ENCODE data around the gene PDGFA. TPM values are rescaled to one million over a fixed set of nuclear protein-coding genes. Genes with fewer than 3 reads are reported as not detected.
A peak's percentile ranks its signal among the peaks of the same experiment; 100 is the strongest.

Gene PDGFA
- total RNA-seq, 2 experiments from 2014 or later: 0.23 to 0.53 TPM

DNA sequence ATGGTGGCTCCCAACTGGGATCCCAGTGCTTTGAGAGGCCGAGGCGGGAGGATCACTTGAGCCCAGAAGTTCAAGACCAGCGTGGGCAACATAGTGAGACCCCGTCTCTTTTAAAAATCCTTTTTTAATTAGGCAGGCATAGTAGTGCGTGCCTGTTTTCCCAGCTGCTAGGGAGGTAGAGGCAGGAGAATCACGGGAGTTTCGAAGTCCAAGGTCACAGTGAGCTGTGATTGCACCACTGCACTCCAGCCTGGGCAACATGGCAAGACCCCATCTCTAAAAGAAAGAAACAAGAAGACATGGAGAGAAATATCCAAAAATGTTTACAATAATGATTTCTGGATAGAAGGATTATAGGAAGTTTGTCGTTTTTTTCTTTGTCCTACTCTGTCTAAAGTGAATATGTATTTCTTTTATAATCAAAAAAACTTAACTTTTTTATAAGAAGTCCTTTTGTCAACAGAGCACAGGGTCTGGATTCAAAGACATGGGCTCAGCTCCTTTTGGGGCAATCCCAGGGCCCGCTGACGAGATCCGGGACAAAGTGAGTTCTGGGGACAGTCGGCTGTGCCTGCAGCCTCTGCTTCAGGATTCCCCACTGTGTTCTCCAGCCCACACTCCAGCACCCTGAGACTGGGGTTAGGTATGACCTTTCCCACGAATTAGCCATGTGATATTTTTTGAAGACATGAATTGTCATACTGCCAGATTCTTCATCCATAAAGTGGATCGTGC is 45.6 kb downstream of the PDGFA start:
- POLR2A ChIA-PET: no interaction called here
- no peak overlapping the region for H3K4me3 Mint-ChIP-seq
- H3K36me3 Mint-ChIP-seq: no peaks in the 10 kb centered on the region
- no peak overlapping the region for H3K27ac Mint-ChIP-seq
- H3K4me1 Mint-ChIP-seq: no peaks in the 10 kb centered on the region
- no peaks in the 10 kb centered on the region for H3K27me3 Mint-ChIP-seq
- ATAC-seq (ENCODE audit: low read depth): no peak
- DNase-seq: no peak
- H3K9me3 Mint-ChIP-seq: no peaks in the 10 kb centered on the region

DNA sequence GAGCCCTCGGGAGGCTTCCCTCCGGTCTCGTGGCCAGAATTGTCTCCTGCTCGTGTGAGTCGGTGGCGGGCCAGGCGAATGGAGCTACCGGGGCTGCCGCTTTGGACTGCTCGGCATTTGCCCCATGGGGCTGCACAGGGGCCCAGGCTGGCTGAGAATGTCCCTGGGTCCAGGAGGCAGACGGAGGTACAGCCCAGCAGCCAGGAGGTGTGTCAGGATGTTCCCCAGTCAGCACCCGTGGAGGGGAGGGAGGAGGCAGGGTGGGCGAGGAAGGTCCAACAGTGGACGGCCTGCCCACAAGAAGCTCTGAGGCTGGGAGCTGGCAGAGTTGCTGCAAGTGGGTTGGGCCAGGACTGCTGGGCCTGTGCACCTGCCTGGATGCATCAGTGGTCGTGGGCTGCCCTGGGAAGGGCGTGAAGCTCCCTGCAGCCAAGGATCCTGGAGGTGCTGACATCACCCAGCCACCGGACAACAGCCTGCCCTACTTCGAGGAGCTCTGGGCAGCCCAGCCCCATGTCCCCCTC is 46.4 kb downstream of the PDGFA start:
- no peak overlapping the region for H3K27ac Mint-ChIP-seq
- peaks cover 2% of the 10 kb centered on the region for H3K9me3 Mint-ChIP-seq
- peaks cover 1% of the 10 kb centered on the region for H3K4me1 Mint-ChIP-seq
- no peak for ATAC-seq (ENCODE audit: low read depth)
- POLR2A ChIA-PET: no interaction called here
- peak; percentile 16 for DNase-seq
- H3K36me3 Mint-ChIP-seq: no peaks in the 10 kb centered on the region
- no peak overlapping the region for H3K4me3 Mint-ChIP-seq
- H3K27me3 Mint-ChIP-seq: no peaks in the 10 kb centered on the region

DNA sequence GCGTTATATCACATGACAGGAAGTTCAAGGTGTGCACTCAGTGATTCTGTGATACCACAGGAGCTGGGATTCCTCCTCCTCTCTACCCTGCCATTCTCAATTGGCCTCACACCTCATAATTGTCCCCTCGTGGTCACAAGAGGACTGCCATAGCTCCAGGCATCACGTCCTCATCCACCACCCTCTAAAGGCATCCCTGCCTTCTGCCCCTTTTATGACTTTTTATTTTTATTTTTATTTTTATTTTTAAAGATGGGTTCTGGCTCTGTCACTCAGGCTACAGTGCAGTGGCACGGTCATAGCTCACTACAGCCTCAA is 47.0 kb downstream of the PDGFA start:
- POLR2A ChIA-PET: no interaction called here

DNA sequence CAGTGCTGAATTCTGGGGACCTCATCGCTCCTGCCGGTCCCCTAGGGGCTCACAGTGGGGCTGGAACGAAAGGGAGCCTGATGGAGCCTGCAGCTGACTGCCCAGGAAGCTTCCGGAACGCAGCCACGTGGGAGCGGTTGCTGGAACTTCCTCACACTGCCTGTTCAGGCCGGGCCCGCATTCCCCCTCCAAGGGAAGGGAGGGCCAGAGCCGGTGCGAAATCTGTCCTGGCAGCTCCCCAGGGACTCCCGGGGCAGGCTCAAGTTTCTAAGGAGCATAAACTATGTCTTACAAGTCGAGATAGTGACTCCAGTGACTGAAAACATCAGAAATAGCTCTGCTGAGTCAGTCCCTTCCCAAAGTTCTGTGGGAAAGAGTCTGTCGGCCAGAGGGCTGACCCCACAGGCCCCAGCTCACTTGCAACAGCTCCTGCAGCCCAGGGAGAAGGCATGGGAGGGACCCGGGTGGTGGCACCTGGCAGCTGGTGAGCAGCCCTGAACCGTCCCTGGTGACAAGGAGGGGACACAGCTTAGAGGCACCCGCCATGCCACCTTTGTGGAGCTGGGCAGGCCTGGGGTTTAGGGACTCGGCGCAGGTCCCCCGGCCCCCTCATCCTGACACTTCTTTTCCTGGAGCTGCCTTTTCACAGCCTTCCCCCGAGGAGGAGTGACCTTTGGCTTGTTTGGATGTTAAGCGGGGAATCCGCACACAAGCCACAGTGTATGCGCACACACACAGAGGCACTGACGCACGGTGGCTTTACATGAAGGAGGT is 47.6 kb downstream of the PDGFA start:
- Mint-ChIP-seq H3K9me3 (peaks cover 14% of the 10 kb centered on the region), H3K36me3 (no peaks in the 10 kb centered on the region), H3K4me1 (peaks cover 5% of the 10 kb centered on the region), H3K27me3 (no peaks in the 10 kb centered on the region), H3K4me3 (no peak overlapping the region), H3K27ac (no peak overlapping the region)
- no peak for ATAC-seq (ENCODE audit: low read depth)
- POLR2A ChIA-PET: no interaction called here
- DNase-seq: peak; percentile 23

More for the DNA sequence above, 47.0 kb downstream of the PDGFA start:
- DNase-seq (no peak), ATAC-seq (ENCODE audit: low read depth) (no peak)
- peaks cover 5% of the 10 kb centered on the region for H3K4me1 Mint-ChIP-seq
- no peaks in the 10 kb centered on the region for H3K36me3 Mint-ChIP-seq
- peaks cover 8% of the 10 kb centered on the region for H3K9me3 Mint-ChIP-seq
- no peak overlapping the region for H3K27ac Mint-ChIP-seq
- H3K4me3 Mint-ChIP-seq: no peak overlapping the region
- H3K27me3 Mint-ChIP-seq: no peaks in the 10 kb centered on the region

DNA sequence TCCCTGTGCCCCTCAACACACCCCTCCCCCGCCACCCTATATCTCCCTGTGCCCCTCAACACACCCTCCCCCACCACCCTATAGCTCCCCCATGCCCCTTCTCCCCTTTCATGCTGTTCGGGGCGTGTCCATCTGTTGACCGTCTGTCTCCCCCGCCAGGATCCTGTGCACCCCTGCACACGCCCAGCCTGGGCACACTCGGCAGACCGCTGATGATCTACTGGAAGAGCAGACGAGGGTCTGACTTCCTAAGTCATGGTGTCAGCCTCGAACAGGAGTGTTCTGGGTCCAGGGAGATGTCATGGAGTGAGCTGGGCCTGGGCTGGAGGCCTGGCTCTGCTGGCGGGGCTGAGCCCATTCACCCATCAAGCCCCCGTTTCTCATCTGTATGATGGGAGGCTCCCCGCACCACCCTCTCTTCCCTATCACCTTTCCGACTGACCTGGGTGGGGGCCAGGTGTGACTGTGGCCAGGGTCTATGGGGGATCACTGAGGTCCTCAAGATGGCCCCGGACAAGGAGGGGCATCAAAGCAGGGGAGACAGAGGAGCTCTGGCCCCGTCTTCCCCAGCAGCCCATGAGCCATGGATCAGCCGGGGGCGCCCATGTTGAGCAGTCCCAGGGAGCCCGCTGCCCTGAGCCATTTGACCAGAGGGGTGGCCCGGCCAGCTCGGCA is 48.3 kb downstream of the PDGFA start:
- Mint-ChIP-seq H3K9me3 (peaks cover 14% of the 10 kb centered on the region), H3K27me3 (no peaks in the 10 kb centered on the region), H3K27ac (no peak overlapping the region), H3K4me3 (no peak overlapping the region), H3K36me3 (no peaks in the 10 kb centered on the region), H3K4me1 (peaks cover 5% of the 10 kb centered on the region)
- ATAC-seq (ENCODE audit: low read depth) (no peak), DNase-seq (peak; percentile 18)
- POLR2A ChIA-PET: no interaction called here

DNA sequence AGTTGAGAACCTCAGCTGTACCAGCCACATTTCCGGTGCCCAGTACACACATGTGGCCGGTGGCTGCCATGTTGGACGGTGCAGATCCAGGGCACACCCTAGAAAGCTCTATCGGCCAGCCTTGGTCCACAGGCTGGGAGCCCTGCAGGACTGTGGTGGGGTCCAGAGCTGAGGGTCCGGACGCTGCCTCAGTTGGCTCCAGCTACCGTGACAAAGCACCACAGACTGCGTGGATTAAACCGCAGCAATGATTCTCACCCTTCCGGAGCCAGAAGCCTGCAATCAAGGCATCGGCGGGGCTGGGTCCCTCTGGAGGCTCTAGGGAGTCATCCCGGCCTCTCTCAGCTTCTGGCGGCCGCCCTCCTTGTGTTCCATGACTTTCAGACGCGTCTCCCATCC is 50.1 kb downstream of the PDGFA start:
- no peak overlapping the region for H3K4me3 Mint-ChIP-seq
- POLR2A ChIA-PET: no interaction called here
- H3K9me3 Mint-ChIP-seq: peaks cover 14% of the 10 kb centered on the region
- H3K36me3 Mint-ChIP-seq: no peaks in the 10 kb centered on the region
- no peak overlapping the region for H3K27ac Mint-ChIP-seq
- no peaks in the 10 kb centered on the region for H3K27me3 Mint-ChIP-seq
- DNase-seq (no peak), ATAC-seq (ENCODE audit: low read depth) (no peak)
- peaks cover 5% of the 10 kb centered on the region for H3K4me1 Mint-ChIP-seq

DNA sequence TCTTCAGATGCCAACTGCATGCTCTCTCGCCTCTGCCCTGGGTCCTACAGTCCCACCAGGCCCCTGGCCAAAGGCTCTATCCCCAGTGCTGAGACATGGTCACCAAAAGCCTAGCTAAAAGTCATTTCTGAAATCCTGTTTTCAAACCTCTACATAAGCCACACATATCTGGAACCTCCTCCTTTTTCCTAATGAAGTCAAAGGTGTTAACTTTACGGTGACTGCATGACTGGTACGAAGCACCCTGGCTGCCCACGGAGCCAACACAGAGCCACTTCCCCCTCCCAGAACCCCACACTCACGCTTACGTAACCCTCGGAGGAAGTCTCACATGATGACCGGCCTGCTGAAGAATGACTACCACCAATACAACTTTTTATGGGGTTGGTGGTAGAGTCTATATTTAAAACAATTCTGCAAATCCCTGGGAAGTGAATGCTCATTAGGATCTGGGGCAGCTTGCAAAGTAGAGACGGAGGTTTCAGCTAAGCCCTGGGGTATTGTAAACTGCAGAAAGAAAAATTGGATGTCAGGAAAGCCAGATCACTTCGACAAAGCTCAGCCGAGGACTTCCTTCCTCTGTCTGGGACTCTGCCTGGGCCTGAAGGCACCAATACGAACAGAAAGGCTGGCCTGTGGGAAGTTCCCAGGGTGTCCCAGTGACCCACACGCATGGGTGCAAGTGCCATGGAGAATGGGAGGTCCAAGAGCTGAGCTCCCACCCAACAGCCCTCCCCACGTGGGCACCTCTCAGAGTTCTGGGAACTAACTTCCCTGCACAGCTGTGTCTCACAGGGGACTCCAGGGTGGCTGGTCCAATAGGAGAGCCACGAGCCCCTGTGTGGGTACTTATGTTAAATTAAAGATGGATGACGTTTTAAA is 50.7 kb downstream of the PDGFA start:
- no peak overlapping the region for H3K27ac Mint-ChIP-seq
- no peak for ATAC-seq (ENCODE audit: low read depth)
- H3K9me3 Mint-ChIP-seq: peaks cover 14% of the 10 kb centered on the region
- peak; percentile 25 for DNase-seq
- peaks cover 5% of the 10 kb centered on the region for H3K4me1 Mint-ChIP-seq
- H3K27me3 Mint-ChIP-seq: no peaks in the 10 kb centered on the region
- H3K4me3 Mint-ChIP-seq: no peak overlapping the region
- no peaks in the 10 kb centered on the region for H3K36me3 Mint-ChIP-seq
- POLR2A ChIA-PET: no interaction called here

DNA sequence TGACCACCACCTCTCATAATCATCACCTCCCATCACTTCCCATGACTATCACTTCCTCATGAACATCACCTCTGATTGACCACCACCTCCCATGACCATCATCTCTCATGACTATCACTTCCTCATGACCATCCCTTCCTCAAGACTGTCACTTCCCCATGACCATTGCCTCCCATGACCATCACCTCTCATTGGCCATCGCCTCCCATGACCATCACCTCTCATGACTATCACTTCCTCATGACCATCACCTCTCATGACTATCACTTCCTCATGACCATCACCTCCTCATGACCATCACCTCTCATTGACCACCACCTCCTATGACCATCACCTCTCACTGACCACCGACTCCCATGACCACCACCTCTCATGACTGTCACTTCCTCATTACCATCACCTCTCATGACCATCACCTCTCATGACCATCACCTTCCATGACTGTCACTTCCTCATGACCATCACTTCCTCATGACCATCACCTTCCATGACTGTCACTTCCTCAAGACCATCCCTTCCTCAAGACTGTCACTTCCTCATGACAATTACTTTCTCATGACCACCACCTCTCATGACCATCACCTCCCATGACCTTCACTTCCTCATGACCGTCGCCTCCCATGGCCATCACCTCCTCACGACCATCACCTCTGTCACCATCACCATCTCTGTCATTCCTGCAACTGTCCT is 51.6 kb downstream of the PDGFA start:
- H3K27ac Mint-ChIP-seq: peak overlapping the region; percentile 24
- no peaks in the 10 kb centered on the region for H3K36me3 Mint-ChIP-seq
- peaks cover 14% of the 10 kb centered on the region for H3K9me3 Mint-ChIP-seq
- DNase-seq (no peak), ATAC-seq (ENCODE audit: low read depth) (no peak)
- H3K27me3 Mint-ChIP-seq: no peaks in the 10 kb centered on the region
- no peak overlapping the region for H3K4me3 Mint-ChIP-seq
- POLR2A ChIA-PET: no interaction called here
- peaks cover 5% of the 10 kb centered on the region for H3K4me1 Mint-ChIP-seq

DNA sequence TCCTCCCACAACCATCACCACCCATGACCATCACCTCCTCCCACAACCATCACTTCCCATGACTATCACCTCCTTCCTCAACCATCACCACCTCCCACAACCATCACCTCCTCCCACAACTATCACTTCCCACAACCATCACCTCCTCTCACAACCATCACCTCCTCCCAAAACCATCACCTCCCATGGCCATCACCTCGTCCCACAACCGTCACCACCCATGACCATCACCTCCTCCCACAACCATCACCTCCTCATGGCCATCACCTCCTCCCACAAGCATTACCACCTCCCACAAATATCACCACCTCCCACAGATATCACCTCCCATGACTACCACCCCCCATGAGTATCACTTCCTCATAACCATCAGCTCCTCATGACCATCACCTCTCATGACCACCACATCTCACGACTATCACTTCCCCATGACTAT is 52.2 kb downstream of the PDGFA start:
- no peak overlapping the region for H3K4me3 Mint-ChIP-seq
- ATAC-seq (ENCODE audit: low read depth): no peak
- no peaks in the 10 kb centered on the region for H3K36me3 Mint-ChIP-seq
- POLR2A ChIA-PET: no interaction called here
- H3K27ac Mint-ChIP-seq: no peak overlapping the region
- H3K4me1 Mint-ChIP-seq: peaks cover 5% of the 10 kb centered on the region
- no peak for DNase-seq
- H3K27me3 Mint-ChIP-seq: no peaks in the 10 kb centered on the region
- H3K9me3 Mint-ChIP-seq: peaks cover 14% of the 10 kb centered on the region

DNA sequence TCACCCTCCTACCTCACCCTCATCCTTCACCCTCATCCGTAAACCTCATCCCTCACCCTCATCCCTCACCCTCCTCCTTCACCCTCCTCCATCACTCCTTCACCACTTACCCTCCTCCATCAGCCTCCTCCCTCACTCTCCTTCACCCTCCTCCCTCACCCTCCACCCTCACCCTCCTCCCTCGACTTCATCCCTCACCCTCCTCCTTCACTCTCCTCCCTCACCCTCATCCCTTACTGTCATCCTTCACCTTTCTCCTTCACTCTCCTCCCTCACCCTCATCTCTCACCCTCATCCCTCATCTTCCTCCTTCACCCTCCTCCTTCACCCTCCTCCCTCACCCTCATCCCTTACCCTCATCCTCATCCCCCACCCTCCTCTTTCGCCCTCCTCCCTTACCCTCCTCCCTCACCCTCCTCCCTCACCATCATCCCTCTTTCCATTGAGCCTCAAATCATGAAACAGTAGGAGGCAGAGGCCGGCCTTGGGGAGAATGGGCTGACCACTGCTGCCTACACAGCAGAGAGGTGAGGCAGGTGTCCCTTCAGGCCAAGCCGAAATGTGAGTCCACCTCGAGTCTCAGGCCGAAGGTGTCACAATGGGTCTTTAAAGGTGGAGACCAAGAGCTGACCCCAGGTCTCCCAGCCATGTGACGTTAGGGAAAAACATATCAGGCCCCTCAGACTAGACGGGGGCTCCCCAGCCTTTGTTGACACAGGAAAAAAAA is 53.0 kb downstream of the PDGFA start:
- peaks cover 14% of the 10 kb centered on the region for H3K9me3 Mint-ChIP-seq
- H3K27me3 Mint-ChIP-seq: no peaks in the 10 kb centered on the region
- no peak for DNase-seq
- H3K36me3 Mint-ChIP-seq: no peaks in the 10 kb centered on the region
- no peak for ATAC-seq (ENCODE audit: low read depth)
- POLR2A ChIA-PET: no interaction called here
- no peak overlapping the region for H3K27ac Mint-ChIP-seq
- no peak overlapping the region for H3K4me3 Mint-ChIP-seq
- peaks cover 5% of the 10 kb centered on the region for H3K4me1 Mint-ChIP-seq

DNA sequence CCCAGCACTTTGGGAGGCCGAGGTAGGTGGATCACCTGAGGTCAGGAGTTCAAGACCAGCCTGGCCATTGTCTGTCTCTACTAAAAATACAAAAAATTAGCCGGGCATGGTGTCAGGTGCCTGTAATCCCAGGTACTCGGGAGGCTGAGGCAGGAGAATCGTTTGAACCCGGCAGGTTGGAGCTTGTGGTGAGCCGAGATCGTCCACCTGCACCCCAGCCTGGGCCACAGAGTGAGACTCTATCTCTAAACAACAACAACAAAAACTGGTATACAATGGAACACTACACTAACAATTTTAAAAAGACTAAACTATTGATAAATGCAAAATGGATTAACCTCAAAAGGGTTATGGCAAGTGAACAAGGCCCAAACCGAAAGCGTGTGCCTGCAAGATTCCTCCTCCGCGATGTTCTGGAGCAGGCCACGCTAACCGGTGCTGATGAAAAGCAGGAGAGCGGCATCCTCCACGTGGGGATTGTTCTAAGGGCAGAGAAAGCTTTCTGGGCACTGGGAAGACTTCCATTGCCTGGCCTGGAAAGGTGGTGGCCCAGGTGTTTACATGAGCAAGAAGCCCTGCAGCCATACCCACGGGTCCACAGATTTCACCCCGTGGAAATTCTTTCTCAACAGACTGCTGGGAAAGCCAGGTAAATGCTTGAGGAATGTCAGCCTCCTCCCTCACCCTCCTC is 53.8 kb downstream of the PDGFA start:
- ATAC-seq (ENCODE audit: low read depth) (no peak), DNase-seq (peak; percentile 20)
- Mint-ChIP-seq H3K4me1 (peaks cover 5% of the 10 kb centered on the region), H3K36me3 (no peaks in the 10 kb centered on the region), H3K4me3 (no peak overlapping the region), H3K27me3 (no peaks in the 10 kb centered on the region), H3K27ac (no peak overlapping the region), H3K9me3 (peaks cover 14% of the 10 kb centered on the region)
- POLR2A ChIA-PET: no interaction called here
